HG02588 (cell line): ENCODE measurements around the gene PPL.
"Not testable (repeated sequence)": the region's sequence is repeated elsewhere in the genome, so short reads cannot be mapped to it uniquely, and the experiment has no call there.

Source experiments
- ATAC-seq: cut with Tn5 transposase; IDR thresholded peaks from one replicate; pipeline ENCODE4 v1.9.1; 2021; ENCODE audit warnings: mild to moderate bottlenecking, moderate library complexity; ENCODE audit not compliant: unreplicated experiment

Gene PPL

GRCh38 chr16:4960579-4960978 is 23.6 kb upstream of the PPL start:
- no peak for ATAC-seq

GRCh38 chr16:4958510-4959438 is 21.8 kb upstream of the PPL start:
- ATAC-seq = no peak

- peak; percentile 65 for ATAC-seq
Observed at GRCh38 chr16:4957720-4958509, 21.0 kb upstream of the PPL start, which contains the start of gene SEC14L5. Gene SEC14L5 (plus strand): TSS chr16:4958330. CDS start chr16:4959324, 994 bp downstream.

GRCh38 chr16:4957420-4957719 is 20.4 kb upstream of the PPL start:
- ATAC-seq = no peak

- ATAC-seq = no peak
Observed at GRCh38 chr16:4954714-4955113, 17.8 kb upstream of the PPL start.

- ATAC-seq = not testable (repeated sequence)
Observed at GRCh38 chr16:4951583-4951982, 14.6 kb upstream of the PPL start.

GRCh38 chr16:4949986-4950385 is 13.0 kb upstream of the PPL start:
- no peak for ATAC-seq

GRCh38 chr16:4948903-4949766 is 12.2 kb upstream of the PPL start:
- no peak for ATAC-seq

GRCh38 chr16:4947722-4948503 is 11.0 kb upstream of the PPL start:
- no peak for ATAC-seq

- no peak for ATAC-seq
Observed at GRCh38 chr16:4946917-4947316, 10.0 kb upstream of the PPL start.

- ATAC-seq = no peak
Observed at GRCh38 chr16:4945560-4946502, 8.9 kb upstream of the PPL start.

- ATAC-seq = no peak
Observed at GRCh38 chr16:4944333-4945281, 7.7 kb upstream of the PPL start.

- no peak for ATAC-seq
Observed at GRCh38 chr16:4942481-4942880, 5.5 kb upstream of the PPL start.

- ATAC-seq = no peak
Observed at GRCh38 chr16:4940719-4941118, 3.8 kb upstream of the PPL start.

GRCh38 chr16:4938683-4939030 is 1.7 kb upstream of the PPL start:
- no peak for ATAC-seq

GRCh38 chr16:4937782-4938682 is 1.1 kb upstream of the PPL start:
- no peak for ATAC-seq
